Panc1 (cell line): Measurements from ENCODE around the gene OLFML2B. TPM values are rescaled to one million over a fixed set of nuclear protein-coding genes. Genes with fewer than 3 reads are reported as not detected.
A peak's percentile ranks its signal among the peaks of the same experiment; 100 is the strongest.

Source experiments
- ATAC-seq: fragments of 200-7000 bp; cut with Tn5 transposase; 2 replicates; pipeline ENCODE4 v1.9.1; 2020; ENCODE audit warnings: mild to moderate bottlenecking, moderate library complexity
- BruUV-seq: library from RNA; stranded (reverse); fragments of 400-500 nt; replicated peaks from 2 replicates; lab custom pipeline; 2021; lab: Mats Ljungman, UMichigan
- CTCF ChIA-PET: fragments of 300-600 bp; sonication (Branson Sonifier 250); formaldehyde crosslinking; loops from one replicate; lab custom pipeline; 2022; ENCODE audit warnings: antibody characterized with exemption; lab: Charles Lee
- POLR2A ChIA-PET: fragments of 300-600 bp; sonication (Branson Sonifier 250); formaldehyde crosslinking; loops from one replicate; lab custom pipeline; 2022; ENCODE audit warnings: antibody characterized with exemption; lab: Charles Lee
- DNase-seq: peaks from one replicate; pipeline ENCODE4 v3.0.0-alpha.2; 2010; ENCODE audit warnings: low read depth, low spot score
- H3K27ac ChIP-seq: 2 replicates; pipeline ENCODE4 v1.5.1; 2011; ENCODE audit warnings: mild to moderate bottlenecking, low read length, inconsistent platforms
- H3K27me3 ChIP-seq: fragments of 200-500 bp; sonication (Bioruptor generic); 2 replicates; pipeline ENCODE4 v1.6.0; 2014; ENCODE audit warnings: low read length, inconsistent platforms; ENCODE audit not compliant: control insufficient read depth, insufficient read depth
- H3K36me3 ChIP-seq: fragments of 200-500 bp; sonication (Bioruptor generic); 2 replicates; pipeline ENCODE4 v1.5.1; 2014; ENCODE audit warnings: inconsistent platforms, mild to moderate bottlenecking, low read length, moderate library complexity; ENCODE audit not compliant: control insufficient read depth, insufficient read depth
- H3K4me1 ChIP-seq: 2 replicates; pipeline ENCODE4 v1.5.1; 2011; ENCODE audit warnings: inconsistent platforms, mild to moderate bottlenecking, low read length, moderate library complexity; ENCODE audit not compliant: control insufficient read depth, insufficient read depth
- H3K4me3 ChIP-seq, 2 experiments: 2 replicates each; pipeline ENCODE4 v1.5.1; 2011 to 2012; ENCODE audit warnings: low read depth in 2 of 2, low read length in 2 of 2, mild to moderate bottlenecking in 2 of 2, inconsistent platforms in 1 of 2, moderate library complexity in 1 of 2
- H3K9me3 ChIP-seq: fragments of 200-500 bp; sonication (Bioruptor generic); 2 replicates; pipeline ENCODE4 v1.5.1; 2014; ENCODE audit warnings: low read depth, mild to moderate bottlenecking, inconsistent platforms, low read length, moderate library complexity; ENCODE audit not compliant: control insufficient read depth, insufficient read depth
- CTCF ChIP-seq: fragments of 450-650 bp; IDR thresholded peaks from 2 replicates; pipeline ENCODE4 v1.5.1; 2017; ENCODE audit warnings: mild to moderate bottlenecking
- POLR2AphosphoS5 ChIP-seq: IDR thresholded peaks from 2 replicates; pipeline ENCODE4 v1.6.1; 2012; ENCODE audit warnings: mild to moderate bottlenecking, low read depth, low read length, moderate library complexity
- REST ChIP-seq, 2 experiments: IDR thresholded peaks; 2 replicates each; pipeline ENCODE4 v1.6.1; 2011 to 2012; ENCODE audit warnings: low read depth in 2 of 2, control low read depth in 1 of 2, low read length in 1 of 2, mild to moderate bottlenecking in 1 of 2, moderate library complexity in 1 of 2; ENCODE audit not compliant: insufficient read depth in 1 of 2
- SIN3A ChIP-seq: IDR thresholded peaks from 2 replicates; pipeline ENCODE4 v1.6.1; 2012; ENCODE audit warnings: low read depth, mild to moderate bottlenecking, low read length, moderate library complexity, borderline replicate concordance; ENCODE audit not compliant: insufficient read depth
- TCF7L2 ChIP-seq: IDR thresholded peaks from 2 replicates; pipeline ENCODE4 v1.6.1; 2011; ENCODE audit warnings: mild to moderate bottlenecking, low read depth, low read length, inconsistent platforms
- in situ Hi-C: cut with HindIII; loops from 2 replicates; pipeline ENCODE4 v1.10.0; 2016; ENCODE audit warnings: low sequenced_read_pairs, low pct_unique_long_range_greater_than_20kb
- intact Hi-C: fragments of 100-400 bp; cut with micrococcal nuclease; formaldehyde crosslinking; loops from one replicate; pipeline ENCODE4 v1.10.0; 2022; ENCODE audit not compliant: unreplicated experiment
- total RNA-seq: library from RNA; stranded (reverse); gene quantifications from one replicate; pipeline ENCODE4 v1.2.1, GENCODE V29; 2021; ENCODE audit not compliant: unreplicated experiment

The OLFML2B gene
- total RNA-seq, 1 experiment from 2014 or later = 1.5 TPM

- intact Hi-C loops = loop anchor here (5.0 kb wide), 1 partner anchor 61 kb away; no protein-coding TSS in a partner anchor
- ChIA-PET POLR2A (interaction anchor here (0.7 kb wide), 2 partner anchors 19 to 1700 kb away, joined by 3 read pairs; no protein-coding TSS in a partner anchor), CTCF (interaction anchor here (0.6 kb wide), 1 partner anchor 143 kb away, joined by 3 read pairs; no protein-coding TSS in a partner anchor)
- in situ Hi-C loops = no loop called here
- no TSS peak for BruUV-seq
- Histone ChIP-seq H3K36me3 (no peaks in the 10 kb centered on the region; the same call in 1 of the 2 replicates), H3K9me3 (peaks cover 8% of the 10 kb centered on the region; the same call in 1 of the 2 replicates), H3K27me3 (no peaks in the 10 kb centered on the region), H3K4me1 (peaks cover 45% of the 10 kb centered on the region), H3K27ac (peak overlapping the region; percentile 95), H3K4me3 (peak overlapping the region; percentile 84 to 85)
- DNase-seq (no peak), ATAC-seq (no peak)
- no peak for TF ChIP-seq POLR2AphosphoS5
- 0 out of 2 replicates have a peak, but pooled peaks have one; percentile 13 for TF ChIP-seq SIN3A
Measured at GRCh38 chr1:162070825-162071224, 47.2 kb upstream of the OLFML2B start.

GRCh38 chr1:162070094-162070748 is 46.6 kb upstream of the OLFML2B start:
- intact Hi-C loops = loop anchor here (5.0 kb wide), 1 partner anchor 62 kb away; no protein-coding TSS in a partner anchor
- H3K4me3 ChIP-seq = peak overlapping the region; percentile 84 to 85
- BruUV-seq = no TSS peak
- POLR2A ChIA-PET = interaction anchor here (0.7 kb wide), 2 partner anchors 18 to 1699 kb away, joined by 3 read pairs; no protein-coding TSS in a partner anchor
- no peaks in the 10 kb centered on the region for H3K27me3 ChIP-seq
- H3K4me1 ChIP-seq = peaks cover 45% of the 10 kb centered on the region
- in situ Hi-C loops = no loop called here
- CTCF ChIA-PET = interaction anchor here (0.6 kb wide), 1 partner anchor 143 kb away, joined by 3 read pairs; no protein-coding TSS in a partner anchor
- TF ChIP-seq SIN3A (no peak), POLR2AphosphoS5 (no peak), CTCF (no peak), REST (IDR thresholded peaks at IDR 0.05; ENCODE audit: insufficient read depth in 1 of 2, low read depth in 2 of 2, low read length in 1 of 2) (no peak), TCF7L2 (no peak)
- H3K9me3 ChIP-seq = peaks cover 8% of the 10 kb centered on the region; the same call in 1 of the 2 replicates
- H3K27ac ChIP-seq = peak overlapping the region; percentile 95
- no peaks in the 10 kb centered on the region; the same call in 1 of the 2 replicates for H3K36me3 ChIP-seq
- ATAC-seq = peak; percentile 29
- no peak for DNase-seq
